SK-N-SH treated with all-trans-retinoic acid at 6 μM for 48 hours (cell line): ENCODE measurements around the gene LEPROT.

Experiments
- ARNTL ChIP-seq: fragments of 450-650 bp; formaldehyde crosslinking; IDR thresholded peaks from 2 replicates; pipeline ENCODE4 v1.5.0; 2020; ENCODE audit warnings: low read depth, mild to moderate bottlenecking, moderate library complexity, borderline replicate concordance
- CSRNP3 ChIP-seq: fragments of 250-450 bp; sonication (Bioruptor Pico); IDR thresholded peaks from 2 replicates; pipeline ENCODE4 v1.5.1; 2021; ENCODE audit warnings: mild to moderate bottlenecking, moderate library complexity
- PPARA ChIP-seq: fragments of 250-450 bp; sonication (Bioruptor Pico); IDR thresholded peaks from 2 replicates; pipeline ENCODE4 v1.5.0; 2020; ENCODE audit warnings: mild to moderate bottlenecking, borderline replicate concordance
- SNAI2 ChIP-seq: fragments of 250-450 bp; sonication (Bioruptor Pico); IDR thresholded peaks from 2 replicates; pipeline ENCODE4 v1.5.0; 2020; ENCODE audit warnings: mild to moderate bottlenecking, moderate library complexity
- TCF4 ChIP-seq: fragments of 250-450 bp; sonication (Bioruptor Pico); IDR thresholded peaks from 2 replicates; pipeline ENCODE4 v1.8.0; 2021; ENCODE audit warnings: mild to moderate bottlenecking, moderate library complexity, borderline replicate concordance
- TOX ChIP-seq: fragments of 250-450 bp; sonication (Bioruptor Pico); IDR thresholded peaks from 2 replicates; pipeline ENCODE4 v1.8.0; 2021; ENCODE audit warnings: mild to moderate bottlenecking, moderate library complexity, borderline replicate concordance
- ZC3H10 ChIP-seq: fragments of 250-450 bp; sonication (Bioruptor Pico); IDR thresholded peaks from 2 replicates; pipeline ENCODE4 v1.5.1; 2021; ENCODE audit warnings: mild to moderate bottlenecking, moderate library complexity
- ZFP3 ChIP-seq: fragments of 250-450 bp; sonication (Bioruptor Pico); IDR thresholded peaks from 2 replicates; pipeline ENCODE4 v1.5.0; 2020; ENCODE audit warnings: mild to moderate bottlenecking, moderate library complexity
- TF ChIP-seq, protein P1 (sequence below): fragments of 250-450 bp; sonication (Bioruptor Pico); IDR thresholded peaks from 2 replicates; pipeline ENCODE4 v1.8.0; 2020; ENCODE audit warnings: mild to moderate bottlenecking, moderate library complexity, borderline replicate concordance
- TF ChIP-seq, protein P2 (sequence below): fragments of 250-450 bp; sonication (Bioruptor Pico); IDR thresholded peaks from 2 replicates; pipeline ENCODE4 v1.8.0; 2021; ENCODE audit warnings: low read depth, mild to moderate bottlenecking, moderate library complexity, borderline replicate concordance
- TF ChIP-seq, protein P3 (sequence below): fragments of 250-450 bp; sonication (Bioruptor Pico); IDR thresholded peaks from 2 replicates; pipeline ENCODE4 v1.5.0; 2020; ENCODE audit warnings: mild to moderate bottlenecking, moderate library complexity

DNA sequence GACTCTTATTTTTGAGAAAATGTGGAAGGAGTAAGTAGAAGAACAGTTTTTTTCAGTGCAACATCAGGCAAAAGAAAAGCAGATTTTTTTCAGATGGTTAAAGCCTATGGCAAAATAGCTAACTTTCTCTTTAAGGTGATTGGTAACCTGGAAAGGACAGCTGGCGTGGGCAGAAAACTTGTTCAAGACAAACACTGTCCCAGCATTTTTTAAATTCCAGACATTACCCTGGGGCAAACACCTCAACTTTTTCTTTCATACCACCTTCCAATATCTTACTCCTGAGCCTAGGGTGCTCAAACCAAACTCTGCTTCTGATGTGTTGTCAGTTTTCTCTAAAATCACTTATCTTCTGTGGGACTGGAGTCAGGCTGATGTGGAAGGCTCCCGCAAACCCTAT is 2.7 kb upstream of the LEPROT start:
- TF ChIP-seq SNAI2 (CRISPR knock-in tag): no peak
- TF ChIP-seq, protein P1, sequence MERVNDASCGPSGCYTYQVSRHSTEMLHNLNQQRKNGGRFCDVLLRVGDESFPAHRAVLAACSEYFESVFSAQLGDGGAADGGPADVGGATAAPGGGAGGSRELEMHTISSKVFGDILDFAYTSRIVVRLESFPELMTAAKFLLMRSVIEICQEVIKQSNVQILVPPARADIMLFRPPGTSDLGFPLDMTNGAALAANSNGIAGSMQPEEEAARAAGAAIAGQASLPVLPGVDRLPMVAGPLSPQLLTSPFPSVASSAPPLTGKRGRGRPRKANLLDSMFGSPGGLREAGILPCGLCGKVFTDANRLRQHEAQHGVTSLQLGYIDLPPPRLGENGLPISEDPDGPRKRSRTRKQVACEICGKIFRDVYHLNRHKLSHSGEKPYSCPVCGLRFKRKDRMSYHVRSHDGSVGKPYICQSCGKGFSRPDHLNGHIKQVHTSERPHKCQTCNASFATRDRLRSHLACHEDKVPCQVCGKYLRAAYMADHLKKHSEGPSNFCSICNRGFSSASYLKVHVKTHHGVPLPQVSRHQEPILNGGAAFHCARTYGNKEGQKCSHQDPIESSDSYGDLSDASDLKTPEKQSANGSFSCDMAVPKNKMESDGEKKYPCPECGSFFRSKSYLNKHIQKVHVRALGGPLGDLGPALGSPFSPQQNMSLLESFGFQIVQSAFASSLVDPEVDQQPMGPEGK (CRISPR knock-in tag): no peak
- TF ChIP-seq TOX: no peak
- TF ChIP-seq TCF4 (CRISPR knock-in tag): no peak
- no peak for TF ChIP-seq ARNTL (CRISPR knock-in tag)
- no peak for TF ChIP-seq ZC3H10
- TF ChIP-seq, protein P2, sequence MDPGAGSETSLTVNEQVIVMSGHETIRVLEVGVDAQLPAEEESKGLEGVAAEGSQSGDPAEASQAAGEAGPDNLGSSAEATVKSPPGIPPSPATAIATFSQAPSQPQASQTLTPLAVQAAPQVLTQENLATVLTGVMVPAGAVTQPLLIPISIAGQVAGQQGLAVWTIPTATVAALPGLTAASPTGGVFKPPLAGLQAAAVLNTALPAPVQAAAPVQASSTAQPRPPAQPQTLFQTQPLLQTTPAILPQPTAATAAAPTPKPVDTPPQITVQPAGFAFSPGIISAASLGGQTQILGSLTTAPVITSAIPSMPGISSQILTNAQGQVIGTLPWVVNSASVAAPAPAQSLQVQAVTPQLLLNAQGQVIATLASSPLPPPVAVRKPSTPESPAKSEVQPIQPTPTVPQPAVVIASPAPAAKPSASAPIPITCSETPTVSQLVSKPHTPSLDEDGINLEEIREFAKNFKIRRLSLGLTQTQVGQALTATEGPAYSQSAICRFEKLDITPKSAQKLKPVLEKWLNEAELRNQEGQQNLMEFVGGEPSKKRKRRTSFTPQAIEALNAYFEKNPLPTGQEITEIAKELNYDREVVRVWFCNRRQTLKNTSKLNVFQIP (CRISPR knock-in tag): no peak
- TF ChIP-seq, protein P3, sequence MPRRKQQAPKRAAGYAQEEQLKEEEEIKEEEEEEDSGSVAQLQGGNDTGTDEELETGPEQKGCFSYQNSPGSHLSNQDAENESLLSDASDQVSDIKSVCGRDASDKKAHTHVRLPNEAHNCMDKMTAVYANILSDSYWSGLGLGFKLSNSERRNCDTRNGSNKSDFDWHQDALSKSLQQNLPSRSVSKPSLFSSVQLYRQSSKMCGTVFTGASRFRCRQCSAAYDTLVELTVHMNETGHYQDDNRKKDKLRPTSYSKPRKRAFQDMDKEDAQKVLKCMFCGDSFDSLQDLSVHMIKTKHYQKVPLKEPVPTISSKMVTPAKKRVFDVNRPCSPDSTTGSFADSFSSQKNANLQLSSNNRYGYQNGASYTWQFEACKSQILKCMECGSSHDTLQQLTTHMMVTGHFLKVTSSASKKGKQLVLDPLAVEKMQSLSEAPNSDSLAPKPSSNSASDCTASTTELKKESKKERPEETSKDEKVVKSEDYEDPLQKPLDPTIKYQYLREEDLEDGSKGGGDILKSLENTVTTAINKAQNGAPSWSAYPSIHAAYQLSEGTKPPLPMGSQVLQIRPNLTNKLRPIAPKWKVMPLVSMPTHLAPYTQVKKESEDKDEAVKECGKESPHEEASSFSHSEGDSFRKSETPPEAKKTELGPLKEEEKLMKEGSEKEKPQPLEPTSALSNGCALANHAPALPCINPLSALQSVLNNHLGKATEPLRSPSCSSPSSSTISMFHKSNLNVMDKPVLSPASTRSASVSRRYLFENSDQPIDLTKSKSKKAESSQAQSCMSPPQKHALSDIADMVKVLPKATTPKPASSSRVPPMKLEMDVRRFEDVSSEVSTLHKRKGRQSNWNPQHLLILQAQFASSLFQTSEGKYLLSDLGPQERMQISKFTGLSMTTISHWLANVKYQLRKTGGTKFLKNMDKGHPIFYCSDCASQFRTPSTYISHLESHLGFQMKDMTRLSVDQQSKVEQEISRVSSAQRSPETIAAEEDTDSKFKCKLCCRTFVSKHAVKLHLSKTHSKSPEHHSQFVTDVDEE: no peak
- no peak for TF ChIP-seq ZFP3
- no peak for TF ChIP-seq PPARA (CRISPR knock-in tag)
- TF ChIP-seq CSRNP3 (CRISPR knock-in tag): no peak
